H1 (cell line): Measurements from ENCODE around the gene RPL22L1. TPM values are rescaled to one million over a fixed set of nuclear protein-coding genes. Genes with fewer than 3 reads are reported as not detected.

Source experiments
- CBX5 ChIP-seq: fragments of 300-800, 300-1000 bp; sonication (generic); IDR thresholded peaks from 2 replicates; pipeline ENCODE4 v1.7.1; 2016; ENCODE audit warnings: antibody characterized with exemption, low read length, low read depth
- KDM4A ChIP-seq: IDR thresholded peaks from one replicate; pipeline ENCODE4 v1.7.1; 2012; ENCODE audit warnings: low read depth, mild to moderate bottlenecking, moderate library complexity, low read length, inconsistent platforms; ENCODE audit not compliant: severe bottlenecking
- POLR2AphosphoS5 ChIP-seq: IDR thresholded peaks from 2 replicates; pipeline ENCODE4 v1.6.1; 2011; ENCODE audit warnings: low read depth, low read length
- RBBP5 ChIP-seq: IDR thresholded peaks from 2 replicates; pipeline ENCODE4 v1.7.1; 2012; ENCODE audit warnings: low read depth, mild to moderate bottlenecking, inconsistent platforms, low read length, moderate library complexity, borderline replicate concordance
- RFX5 ChIP-seq: IDR thresholded peaks from 2 replicates; pipeline ENCODE4 v1.6.1; 2011; ENCODE audit warnings: low read depth, low read length, improper control_type of control experiment, borderline replicate concordance
- SUZ12 ChIP-seq: fragments of 200-600 bp; sonication (generic); IDR thresholded peaks from 2 replicates; pipeline ENCODE4 v1.6.1; 2012; ENCODE audit warnings: mild to moderate bottlenecking, inconsistent platforms, low read length, moderate library complexity, mixed read lengths
- TCF12 ChIP-seq: IDR thresholded peaks from 2 replicates; pipeline ENCODE4 v1.6.1; 2011; ENCODE audit warnings: low read depth, mild to moderate bottlenecking, low read length
- polyA plus RNA-seq, 7 experiments: library from polyadenylated mRNA; depleted of rRNA in 3 of 7; stranded (reverse) in 5 of 7; unstranded in 2 of 7; fragments of >200 nt in 5 of 7; fragments of 200-250 nt in 2 of 7; gene quantifications; 1 replicate in 5 of 7; 2 replicates in 1 of 7; 4 replicates in 1 of 7; pipeline versions ENCODE4 v1.2.1 to v1.2.3, GENCODE V29; 2011 to 2013; ENCODE audit warnings: missing spikeins in 2 of 7, mixed read lengths in 2 of 7
- total RNA-seq: library from RNA; stranded (reverse); fragmentation: NEBNext Ultra II Directional; extraction: Animal tissue kit (Norgen Biotek cat#: 25700); gene quantifications from 2 replicates; pipeline ENCODE4 v1.2.1, GENCODE V29; 2021
- TF ChIP-seq, protein P1 (sequence below): fragments of 300-600 bp; sonication (generic); IDR thresholded peaks from 2 replicates; pipeline ENCODE4 v1.7.1; 2012; ENCODE audit warnings: low read length, moderate library complexity, mild to moderate bottlenecking, inconsistent platforms; ENCODE audit not compliant: insufficient replicate concordance
- TF ChIP-seq, protein P2 (sequence below): IDR thresholded peaks from 2 replicates; pipeline ENCODE4 v1.6.1; 2011; ENCODE audit warnings: low read length, improper control_type of control experiment

Gene RPL22L1
- total and polyA plus RNA-seq, 2 of the 8 experiments (the other 6 are each of a cell fraction or from before 2014, with no cell fraction given): 99.9 to 280 TPM

DNA sequence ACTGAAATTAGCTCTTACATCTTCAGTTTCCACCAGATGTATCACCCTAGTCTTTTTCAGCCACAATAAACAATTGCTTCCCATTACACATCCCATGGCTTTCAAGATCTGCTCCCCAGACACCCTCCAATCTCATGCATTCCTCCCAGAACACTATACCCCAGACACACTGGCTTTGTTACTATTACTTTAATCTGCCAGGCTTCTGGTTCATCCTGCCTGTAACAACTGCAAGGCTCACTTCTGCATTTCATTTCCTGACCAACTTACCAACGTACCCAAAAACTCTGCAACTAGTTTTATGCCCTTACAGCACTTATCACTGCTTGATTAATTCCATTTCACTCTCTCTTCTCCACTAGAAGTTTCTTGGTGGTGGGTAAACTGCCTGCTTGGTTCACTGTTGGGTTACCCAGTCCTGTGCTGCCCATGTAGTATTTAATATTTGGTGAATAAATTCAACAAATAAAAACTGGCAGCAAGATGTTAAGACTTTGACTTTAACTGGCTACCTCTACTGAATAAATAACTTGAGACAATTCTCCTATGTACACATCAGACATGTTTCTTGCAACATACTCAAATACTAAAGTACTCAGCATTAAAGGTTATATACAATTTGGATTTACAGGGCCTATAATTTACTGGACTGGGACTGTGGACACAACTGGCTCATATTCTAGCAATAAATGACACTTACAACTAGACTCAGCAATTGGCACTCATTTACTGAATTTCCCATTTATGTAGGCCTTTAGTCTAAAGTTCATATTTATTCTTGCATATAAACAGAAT is 2.7 kb downstream of the RPL22L1 start (continued):
- TF ChIP-seq, protein P1, sequence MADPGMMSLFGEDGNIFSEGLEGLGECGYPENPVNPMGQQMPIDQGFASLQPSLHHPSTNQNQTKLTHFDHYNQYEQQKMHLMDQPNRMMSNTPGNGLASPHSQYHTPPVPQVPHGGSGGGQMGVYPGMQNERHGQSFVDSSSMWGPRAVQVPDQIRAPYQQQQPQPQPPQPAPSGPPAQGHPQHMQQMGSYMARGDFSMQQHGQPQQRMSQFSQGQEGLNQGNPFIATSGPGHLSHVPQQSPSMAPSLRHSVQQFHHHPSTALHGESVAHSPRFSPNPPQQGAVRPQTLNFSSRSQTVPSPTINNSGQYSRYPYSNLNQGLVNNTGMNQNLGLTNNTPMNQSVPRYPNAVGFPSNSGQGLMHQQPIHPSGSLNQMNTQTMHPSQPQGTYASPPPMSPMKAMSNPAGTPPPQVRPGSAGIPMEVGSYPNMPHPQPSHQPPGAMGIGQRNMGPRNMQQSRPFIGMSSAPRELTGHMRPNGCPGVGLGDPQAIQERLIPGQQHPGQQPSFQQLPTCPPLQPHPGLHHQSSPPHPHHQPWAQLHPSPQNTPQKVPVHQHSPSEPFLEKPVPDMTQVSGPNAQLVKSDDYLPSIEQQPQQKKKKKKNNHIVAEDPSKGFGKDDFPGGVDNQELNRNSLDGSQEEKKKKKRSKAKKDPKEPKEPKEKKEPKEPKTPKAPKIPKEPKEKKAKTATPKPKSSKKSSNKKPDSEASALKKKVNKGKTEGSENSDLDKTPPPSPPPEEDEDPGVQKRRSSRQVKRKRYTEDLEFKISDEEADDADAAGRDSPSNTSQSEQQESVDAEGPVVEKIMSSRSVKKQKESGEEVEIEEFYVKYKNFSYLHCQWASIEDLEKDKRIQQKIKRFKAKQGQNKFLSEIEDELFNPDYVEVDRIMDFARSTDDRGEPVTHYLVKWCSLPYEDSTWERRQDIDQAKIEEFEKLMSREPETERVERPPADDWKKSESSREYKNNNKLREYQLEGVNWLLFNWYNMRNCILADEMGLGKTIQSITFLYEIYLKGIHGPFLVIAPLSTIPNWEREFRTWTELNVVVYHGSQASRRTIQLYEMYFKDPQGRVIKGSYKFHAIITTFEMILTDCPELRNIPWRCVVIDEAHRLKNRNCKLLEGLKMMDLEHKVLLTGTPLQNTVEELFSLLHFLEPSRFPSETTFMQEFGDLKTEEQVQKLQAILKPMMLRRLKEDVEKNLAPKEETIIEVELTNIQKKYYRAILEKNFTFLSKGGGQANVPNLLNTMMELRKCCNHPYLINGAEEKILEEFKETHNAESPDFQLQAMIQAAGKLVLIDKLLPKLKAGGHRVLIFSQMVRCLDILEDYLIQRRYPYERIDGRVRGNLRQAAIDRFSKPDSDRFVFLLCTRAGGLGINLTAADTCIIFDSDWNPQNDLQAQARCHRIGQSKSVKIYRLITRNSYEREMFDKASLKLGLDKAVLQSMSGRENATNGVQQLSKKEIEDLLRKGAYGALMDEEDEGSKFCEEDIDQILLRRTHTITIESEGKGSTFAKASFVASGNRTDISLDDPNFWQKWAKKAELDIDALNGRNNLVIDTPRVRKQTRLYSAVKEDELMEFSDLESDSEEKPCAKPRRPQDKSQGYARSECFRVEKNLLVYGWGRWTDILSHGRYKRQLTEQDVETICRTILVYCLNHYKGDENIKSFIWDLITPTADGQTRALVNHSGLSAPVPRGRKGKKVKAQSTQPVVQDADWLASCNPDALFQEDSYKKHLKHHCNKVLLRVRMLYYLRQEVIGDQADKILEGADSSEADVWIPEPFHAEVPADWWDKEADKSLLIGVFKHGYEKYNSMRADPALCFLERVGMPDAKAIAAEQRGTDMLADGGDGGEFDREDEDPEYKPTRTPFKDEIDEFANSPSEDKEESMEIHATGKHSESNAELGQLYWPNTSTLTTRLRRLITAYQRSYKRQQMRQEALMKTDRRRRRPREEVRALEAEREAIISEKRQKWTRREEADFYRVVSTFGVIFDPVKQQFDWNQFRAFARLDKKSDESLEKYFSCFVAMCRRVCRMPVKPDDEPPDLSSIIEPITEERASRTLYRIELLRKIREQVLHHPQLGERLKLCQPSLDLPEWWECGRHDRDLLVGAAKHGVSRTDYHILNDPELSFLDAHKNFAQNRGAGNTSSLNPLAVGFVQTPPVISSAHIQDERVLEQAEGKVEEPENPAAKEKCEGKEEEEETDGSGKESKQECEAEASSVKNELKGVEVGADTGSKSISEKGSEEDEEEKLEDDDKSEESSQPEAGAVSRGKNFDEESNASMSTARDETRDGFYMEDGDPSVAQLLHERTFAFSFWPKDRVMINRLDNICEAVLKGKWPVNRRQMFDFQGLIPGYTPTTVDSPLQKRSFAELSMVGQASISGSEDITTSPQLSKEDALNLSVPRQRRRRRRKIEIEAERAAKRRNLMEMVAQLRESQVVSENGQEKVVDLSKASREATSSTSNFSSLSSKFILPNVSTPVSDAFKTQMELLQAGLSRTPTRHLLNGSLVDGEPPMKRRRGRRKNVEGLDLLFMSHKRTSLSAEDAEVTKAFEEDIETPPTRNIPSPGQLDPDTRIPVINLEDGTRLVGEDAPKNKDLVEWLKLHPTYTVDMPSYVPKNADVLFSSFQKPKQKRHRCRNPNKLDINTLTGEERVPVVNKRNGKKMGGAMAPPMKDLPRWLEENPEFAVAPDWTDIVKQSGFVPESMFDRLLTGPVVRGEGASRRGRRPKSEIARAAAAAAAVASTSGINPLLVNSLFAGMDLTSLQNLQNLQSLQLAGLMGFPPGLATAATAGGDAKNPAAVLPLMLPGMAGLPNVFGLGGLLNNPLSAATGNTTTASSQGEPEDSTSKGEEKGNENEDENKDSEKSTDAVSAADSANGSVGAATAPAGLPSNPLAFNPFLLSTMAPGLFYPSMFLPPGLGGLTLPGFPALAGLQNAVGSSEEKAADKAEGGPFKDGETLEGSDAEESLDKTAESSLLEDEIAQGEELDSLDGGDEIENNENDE: peak; percentile 4
- TF ChIP-seq SUZ12 (no peak), RFX5 (no peak), KDM4A (no peak), TCF12 (no peak), CBX5 (no peak), RBBP5 (no peak), POLR2AphosphoS5 (peak; percentile 64; the same call in 1 of the 2 replicates)
- TF ChIP-seq, protein P2, sequence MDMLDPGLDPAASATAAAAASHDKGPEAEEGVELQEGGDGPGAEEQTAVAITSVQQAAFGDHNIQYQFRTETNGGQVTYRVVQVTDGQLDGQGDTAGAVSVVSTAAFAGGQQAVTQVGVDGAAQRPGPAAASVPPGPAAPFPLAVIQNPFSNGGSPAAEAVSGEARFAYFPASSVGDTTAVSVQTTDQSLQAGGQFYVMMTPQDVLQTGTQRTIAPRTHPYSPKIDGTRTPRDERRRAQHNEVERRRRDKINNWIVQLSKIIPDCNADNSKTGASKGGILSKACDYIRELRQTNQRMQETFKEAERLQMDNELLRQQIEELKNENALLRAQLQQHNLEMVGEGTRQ: no peak
